Measurements from ENCODE around the gene TBX18.

TBX18 gene

DNA sequence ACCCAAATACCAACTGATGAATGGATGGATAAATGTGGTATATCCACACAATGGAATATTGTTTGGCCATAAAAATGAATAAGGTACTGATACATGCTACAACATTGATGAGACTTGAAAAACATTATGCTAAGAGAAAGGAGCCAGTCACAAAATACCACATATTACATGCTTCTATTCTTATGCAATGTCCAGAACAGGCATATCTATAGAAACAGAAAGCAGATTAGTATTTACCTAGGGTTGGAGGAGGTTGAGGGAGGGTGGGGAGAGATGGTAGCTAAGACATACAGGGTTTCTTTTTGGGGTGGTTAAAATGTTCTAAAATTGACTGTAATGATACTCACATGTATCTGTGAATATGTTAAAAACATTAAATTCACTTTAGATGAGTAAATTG, 24.8 kb upstream of the TBX18 start:
- Histone ChIP-seq H3K4me1 (ENCODE audit: control insufficient read depth in 1 of 2, insufficient read depth in 2 of 2, low read length in 2 of 2) (no peaks in the 10 kb centered on the region), H3K27me3 (ENCODE audit: low read depth, low read length) (no peaks in the 10 kb centered on the region), H3K36me3 (ENCODE audit: control insufficient read depth in 1 of 2, insufficient read depth in 2 of 2, low read length in 2 of 2) (no peaks in the 10 kb centered on the region), H3K27ac (ENCODE audit: low read length) (no peak overlapping the region), H3K4me3 (ENCODE audit: low read depth in 1 of 2, low read length in 2 of 2) (no peak overlapping the region), H3K9me3 (ENCODE audit: control insufficient read depth in 1 of 2, low read length in 2 of 2) (peaks cover 0 to 4% of the 10 kb centered on the region in 2 donors)

DNA sequence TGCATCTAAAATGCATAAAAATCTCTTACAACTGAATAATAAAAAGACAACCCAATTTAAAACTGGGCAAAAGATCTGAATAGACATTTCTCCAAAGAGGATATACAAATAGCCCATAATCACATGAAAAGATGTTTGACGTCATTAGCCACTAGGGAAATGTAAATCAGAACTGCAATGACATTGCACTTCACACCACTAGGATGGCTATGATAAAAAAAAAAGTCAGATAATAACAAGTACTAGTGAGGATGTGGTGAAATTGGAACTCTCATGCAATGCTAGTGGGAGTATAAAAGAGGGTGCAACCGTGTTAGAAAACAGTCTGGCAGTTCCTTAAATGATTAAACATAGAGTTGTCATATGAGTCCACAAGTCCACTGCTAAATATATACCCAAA, 24.3 kb upstream of the TBX18 start:
- Histone ChIP-seq H3K27ac (ENCODE audit: low read length) (no peak overlapping the region), H3K9me3 (ENCODE audit: control insufficient read depth in 1 of 2, low read length in 2 of 2) (peaks cover 0 to 4% of the 10 kb centered on the region in 2 donors), H3K4me3 (ENCODE audit: low read depth in 1 of 2, low read length in 2 of 2) (no peak overlapping the region)

DNA sequence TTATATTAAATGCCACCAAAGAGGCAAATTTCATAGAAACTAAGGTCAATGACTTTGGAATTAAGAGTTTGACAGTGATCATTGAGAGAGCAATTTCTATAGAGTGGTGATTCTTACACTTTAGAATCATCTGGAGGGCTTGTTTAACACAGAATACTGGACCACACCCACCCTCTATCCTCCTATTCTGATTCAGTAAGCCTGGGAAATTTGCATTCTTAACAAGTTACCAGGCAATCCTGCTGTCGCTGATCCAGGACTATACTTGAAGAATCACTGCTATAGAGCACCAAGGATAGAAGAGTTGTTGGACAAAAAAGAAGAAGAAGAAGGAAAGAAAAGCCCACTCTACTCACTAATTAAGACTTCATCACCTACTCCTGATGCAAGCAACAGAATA, 21.3 kb upstream of the TBX18 start:
- Histone ChIP-seq H3K9me3 (ENCODE audit: control insufficient read depth in 1 of 2, low read length in 2 of 2) (peaks cover 0 to 4% of the 10 kb centered on the region in 2 donors), H3K4me1 (ENCODE audit: control insufficient read depth in 1 of 2, insufficient read depth in 2 of 2, low read length in 2 of 2) (no peaks in the 10 kb centered on the region), H3K27me3 (ENCODE audit: low read depth, low read length) (no peaks in the 10 kb centered on the region), H3K4me3 (ENCODE audit: low read depth in 1 of 2, low read length in 2 of 2) (no peak overlapping the region), H3K36me3 (ENCODE audit: control insufficient read depth in 1 of 2, insufficient read depth in 2 of 2, low read length in 2 of 2) (no peaks in the 10 kb centered on the region), H3K27ac (ENCODE audit: low read length) (no peak overlapping the region)

More for the DNA sequence above, 24.3 kb upstream of the TBX18 start:
- H3K27me3 ChIP-seq (ENCODE audit: low read depth, low read length): no peaks in the 10 kb centered on the region
- H3K36me3 ChIP-seq (ENCODE audit: control insufficient read depth in 1 of 2, insufficient read depth in 2 of 2, low read length in 2 of 2): no peaks in the 10 kb centered on the region
- H3K4me1 ChIP-seq (ENCODE audit: control insufficient read depth in 1 of 2, insufficient read depth in 2 of 2, low read length in 2 of 2): no peaks in the 10 kb centered on the region

DNA sequence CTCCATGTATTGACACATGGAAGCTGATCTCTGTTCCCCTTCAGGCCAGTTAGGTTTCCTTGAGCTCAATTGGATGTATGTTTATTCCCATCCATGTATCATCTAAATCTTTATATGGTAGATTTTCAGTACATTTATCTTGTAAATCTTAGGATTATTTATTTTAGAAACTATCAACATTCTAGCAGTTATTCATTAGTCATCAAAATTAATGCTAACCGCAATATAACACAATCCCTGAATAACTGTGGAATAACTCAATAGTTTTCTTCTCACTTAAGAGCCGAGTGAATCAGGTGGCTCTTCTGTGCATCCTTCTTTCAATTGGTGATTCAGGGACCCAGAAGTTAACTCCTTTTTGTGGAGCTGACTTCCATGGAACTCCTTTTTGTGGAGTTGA, 15.5 kb upstream of the TBX18 start:
- H3K4me1 ChIP-seq (ENCODE audit: control insufficient read depth in 1 of 2, insufficient read depth in 2 of 2, low read length in 2 of 2): peaks cover 0 to under 1% of the 10 kb centered on the region in 2 donors
- H3K4me3 ChIP-seq (ENCODE audit: low read depth in 1 of 2, low read length in 2 of 2): no peak overlapping the region
- no peaks in the 10 kb centered on the region for H3K36me3 ChIP-seq (ENCODE audit: control insufficient read depth in 1 of 2, insufficient read depth in 2 of 2, low read length in 2 of 2)
- peaks cover 16% of the 10 kb centered on the region for H3K27me3 ChIP-seq (ENCODE audit: low read depth, low read length)
- H3K27ac ChIP-seq (ENCODE audit: low read length): no peak overlapping the region
- H3K9me3 ChIP-seq (ENCODE audit: control insufficient read depth in 1 of 2, low read length in 2 of 2): no peaks in the 10 kb centered on the region

DNA sequence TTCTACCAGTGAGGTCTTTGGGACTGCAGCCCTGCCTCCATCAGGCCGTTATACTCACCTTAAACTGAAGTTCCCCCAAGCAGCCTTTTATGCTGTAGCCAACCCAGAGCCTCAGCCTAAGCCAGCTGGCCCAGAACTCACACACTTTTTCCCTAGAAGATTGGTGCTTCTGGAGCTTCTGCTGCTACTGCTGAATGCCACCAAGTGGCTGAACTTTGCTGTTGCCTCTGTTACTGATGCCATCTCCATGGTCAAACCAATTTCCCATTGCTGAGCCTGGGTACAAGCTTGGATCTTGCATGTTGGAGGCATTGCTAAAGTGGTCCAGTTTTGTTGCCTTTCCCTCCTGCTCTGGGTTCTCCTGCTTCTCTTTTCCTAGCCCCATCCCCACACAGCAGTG, 15.0 kb upstream of the TBX18 start:
- H3K27ac ChIP-seq (ENCODE audit: low read length): no peak overlapping the region
- no peak overlapping the region for H3K4me3 ChIP-seq (ENCODE audit: low read depth in 1 of 2, low read length in 2 of 2)
- H3K27me3 ChIP-seq (ENCODE audit: low read depth, low read length): peaks cover 20% of the 10 kb centered on the region
- H3K4me1 ChIP-seq (ENCODE audit: control insufficient read depth in 1 of 2, insufficient read depth in 2 of 2, low read length in 2 of 2): peaks cover 0 to 6% of the 10 kb centered on the region in 2 donors
- no peaks in the 10 kb centered on the region for H3K9me3 ChIP-seq (ENCODE audit: control insufficient read depth in 1 of 2, low read length in 2 of 2)
- no peaks in the 10 kb centered on the region for H3K36me3 ChIP-seq (ENCODE audit: control insufficient read depth in 1 of 2, insufficient read depth in 2 of 2, low read length in 2 of 2)

DNA sequence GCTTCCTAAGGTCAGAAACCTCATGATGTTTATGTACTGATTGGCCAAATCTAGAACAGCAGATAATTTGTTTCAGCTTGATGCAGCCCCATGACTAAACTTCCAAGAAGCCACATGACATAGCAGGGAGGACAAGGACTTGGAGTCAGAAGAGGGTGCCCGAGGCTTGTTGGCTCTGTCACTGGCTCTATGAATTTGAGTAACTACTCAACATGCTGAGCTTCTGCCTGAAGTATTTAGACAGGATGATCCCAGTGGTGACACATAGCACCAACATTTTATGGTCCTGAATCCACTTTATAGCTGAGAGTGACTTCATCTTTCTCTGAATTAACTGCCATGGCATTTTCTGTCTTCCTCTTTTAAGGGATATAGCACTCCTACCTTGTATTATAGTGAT, 13.5 kb upstream of the TBX18 start:
- H3K4me3 ChIP-seq (ENCODE audit: low read depth in 1 of 2, low read length in 2 of 2): no peak overlapping the region
- no peaks in the 10 kb centered on the region for H3K36me3 ChIP-seq (ENCODE audit: control insufficient read depth in 1 of 2, insufficient read depth in 2 of 2, low read length in 2 of 2)
- no peaks in the 10 kb centered on the region for H3K9me3 ChIP-seq (ENCODE audit: control insufficient read depth in 1 of 2, low read length in 2 of 2)
- H3K27ac ChIP-seq (ENCODE audit: low read length): no peak overlapping the region
- peaks cover 35% of the 10 kb centered on the region for H3K27me3 ChIP-seq (ENCODE audit: low read depth, low read length)
- peaks cover 0 to 20% of the 10 kb centered on the region in 2 donors for H3K4me1 ChIP-seq (ENCODE audit: control insufficient read depth in 1 of 2, insufficient read depth in 2 of 2, low read length in 2 of 2)

DNA sequence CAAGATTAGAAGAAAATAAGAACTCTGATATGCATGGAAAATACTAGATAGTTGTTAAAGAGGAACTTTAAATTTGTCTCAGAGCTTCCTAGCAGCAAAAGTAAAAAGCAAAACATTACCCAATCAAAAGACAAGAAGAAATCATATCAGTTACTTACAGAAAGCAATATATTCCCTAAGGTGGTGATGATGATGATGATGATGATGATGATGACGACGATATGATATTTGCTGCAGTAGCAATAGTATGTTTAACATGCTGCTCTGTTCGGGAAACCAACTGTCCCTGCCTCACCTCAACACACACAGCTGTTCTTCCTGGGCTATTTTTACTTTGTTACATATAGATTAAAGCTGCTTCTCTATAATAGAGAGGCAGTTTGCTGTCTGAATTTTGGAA, 12.0 kb upstream of the TBX18 start:
- H3K9me3 ChIP-seq (ENCODE audit: control insufficient read depth in 1 of 2, low read length in 2 of 2): peaks cover 0 to 4% of the 10 kb centered on the region in 2 donors
- peaks cover 47% of the 10 kb centered on the region for H3K27me3 ChIP-seq (ENCODE audit: low read depth, low read length)
- H3K27ac ChIP-seq (ENCODE audit: low read length): no peak overlapping the region
- no peaks in the 10 kb centered on the region for H3K36me3 ChIP-seq (ENCODE audit: control insufficient read depth in 1 of 2, insufficient read depth in 2 of 2, low read length in 2 of 2)
- H3K4me1 ChIP-seq (ENCODE audit: control insufficient read depth in 1 of 2, insufficient read depth in 2 of 2, low read length in 2 of 2): peaks cover 0 to 20% of the 10 kb centered on the region in 2 donors
- H3K4me3 ChIP-seq (ENCODE audit: low read depth in 1 of 2, low read length in 2 of 2): no peak overlapping the region

DNA sequence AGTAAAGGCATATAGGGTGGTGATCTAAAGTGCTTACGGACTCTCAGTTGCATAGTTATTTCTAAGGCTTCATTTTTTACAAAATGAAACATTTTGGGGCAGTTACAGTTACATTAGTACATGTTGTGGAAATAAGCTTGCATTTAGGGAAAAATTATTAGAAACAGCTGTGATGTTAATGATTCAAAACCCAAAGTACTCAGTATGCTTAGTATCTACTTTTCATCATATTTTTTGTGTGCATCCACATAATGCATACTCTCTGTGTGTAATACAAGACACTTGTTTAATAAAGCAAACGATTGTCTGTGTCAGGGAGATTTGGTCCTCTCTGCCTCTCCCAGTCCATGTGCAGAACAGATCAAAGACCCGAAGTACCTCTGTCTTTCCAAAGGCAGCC, 11.4 kb upstream of the TBX18 start:
- Histone ChIP-seq H3K36me3 (ENCODE audit: control insufficient read depth in 1 of 2, insufficient read depth in 2 of 2, low read length in 2 of 2) (no peaks in the 10 kb centered on the region), H3K4me3 (ENCODE audit: low read depth in 1 of 2, low read length in 2 of 2) (no peak overlapping the region), H3K27me3 (ENCODE audit: low read depth, low read length) (peaks cover 51% of the 10 kb centered on the region), H3K9me3 (ENCODE audit: control insufficient read depth in 1 of 2, low read length in 2 of 2) (peaks cover 0 to 4% of the 10 kb centered on the region in 2 donors), H3K27ac (ENCODE audit: low read length) (no peak overlapping the region), H3K4me1 (ENCODE audit: control insufficient read depth in 1 of 2, insufficient read depth in 2 of 2, low read length in 2 of 2) (peaks cover 0 to 20% of the 10 kb centered on the region in 2 donors)

DNA sequence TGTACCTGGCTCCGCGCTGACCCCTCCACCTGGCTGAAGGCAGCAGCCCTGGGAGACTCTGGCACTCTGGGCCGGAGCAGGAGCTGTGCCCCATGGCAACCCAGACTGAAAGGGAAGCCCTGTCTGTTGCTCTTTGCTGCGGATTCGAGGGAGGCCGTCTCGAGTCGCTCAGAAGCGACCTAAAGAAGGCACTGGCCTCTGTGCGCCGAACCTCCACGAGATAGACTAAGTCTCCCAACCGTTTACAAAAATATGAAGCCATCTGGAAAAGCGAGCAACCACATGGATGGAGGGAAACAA, 10.5 kb upstream of the TBX18 start:
- peak overlapping the region in 1 of 2 donors; percentile 64 for H3K4me3 ChIP-seq (ENCODE audit: low read depth in 1 of 2, low read length in 2 of 2)
- no peak overlapping the region for H3K27ac ChIP-seq (ENCODE audit: low read length)
- peaks cover 0 to 20% of the 10 kb centered on the region in 2 donors for H3K4me1 ChIP-seq (ENCODE audit: control insufficient read depth in 1 of 2, insufficient read depth in 2 of 2, low read length in 2 of 2)
- peaks cover 0 to 4% of the 10 kb centered on the region in 2 donors for H3K9me3 ChIP-seq (ENCODE audit: control insufficient read depth in 1 of 2, low read length in 2 of 2)
- H3K36me3 ChIP-seq (ENCODE audit: control insufficient read depth in 1 of 2, insufficient read depth in 2 of 2, low read length in 2 of 2): no peaks in the 10 kb centered on the region
- peaks cover 60% of the 10 kb centered on the region for H3K27me3 ChIP-seq (ENCODE audit: low read depth, low read length)

DNA sequence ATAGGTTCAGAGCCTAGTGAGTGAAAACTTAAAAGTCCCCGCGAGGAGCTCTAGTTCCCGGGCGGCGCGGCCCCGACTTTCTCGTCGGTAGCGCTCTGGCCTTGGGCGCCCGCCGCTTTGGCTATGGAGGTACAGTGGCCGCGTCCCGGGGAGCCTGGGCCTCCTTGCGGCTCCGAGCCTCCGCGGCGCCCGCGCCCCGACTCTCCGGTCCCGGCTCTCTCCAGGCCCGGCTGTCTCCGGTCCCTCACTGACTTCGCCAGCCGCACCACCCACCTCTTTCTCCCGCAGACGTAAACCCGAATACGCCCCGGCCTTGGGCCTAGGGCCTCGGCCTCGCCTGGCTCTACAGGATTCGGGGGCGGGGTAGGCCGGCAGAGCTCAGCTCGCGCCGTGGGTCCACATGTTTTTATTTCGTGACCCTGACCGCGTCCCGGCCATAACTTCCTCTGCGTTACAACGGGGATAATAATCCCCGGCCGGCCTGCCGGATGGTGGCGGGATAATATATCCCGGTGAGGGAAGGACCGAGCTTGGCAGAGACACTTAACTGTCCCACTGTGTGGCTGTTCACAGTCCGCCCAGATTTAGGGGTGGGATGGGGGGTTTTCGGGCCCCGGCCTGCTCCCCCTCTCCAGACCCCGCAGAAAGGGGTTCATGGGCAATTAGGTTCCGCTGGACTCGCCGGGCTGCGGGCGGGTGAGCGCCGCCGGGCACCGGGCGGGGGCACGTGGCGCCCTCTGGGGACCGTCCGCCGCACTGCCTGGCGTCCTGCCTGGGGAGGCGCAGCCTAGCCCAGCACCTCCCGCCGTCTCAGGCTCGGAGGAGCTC, 10.0 kb upstream of the TBX18 start:
- Histone ChIP-seq H3K4me3 (ENCODE audit: low read depth in 1 of 2, low read length in 2 of 2) (peak overlapping the region in 1 of 2 donors; percentile 64), H3K36me3 (ENCODE audit: control insufficient read depth in 1 of 2, insufficient read depth in 2 of 2, low read length in 2 of 2) (no peaks in the 10 kb centered on the region), H3K27ac (ENCODE audit: low read length) (no peak overlapping the region), H3K27me3 (ENCODE audit: low read depth, low read length) (peaks cover 64% of the 10 kb centered on the region), H3K9me3 (ENCODE audit: control insufficient read depth in 1 of 2, low read length in 2 of 2) (peaks cover 0 to 4% of the 10 kb centered on the region in 2 donors), H3K4me1 (ENCODE audit: control insufficient read depth in 1 of 2, insufficient read depth in 2 of 2, low read length in 2 of 2) (peaks cover 0 to 20% of the 10 kb centered on the region in 2 donors)

DNA sequence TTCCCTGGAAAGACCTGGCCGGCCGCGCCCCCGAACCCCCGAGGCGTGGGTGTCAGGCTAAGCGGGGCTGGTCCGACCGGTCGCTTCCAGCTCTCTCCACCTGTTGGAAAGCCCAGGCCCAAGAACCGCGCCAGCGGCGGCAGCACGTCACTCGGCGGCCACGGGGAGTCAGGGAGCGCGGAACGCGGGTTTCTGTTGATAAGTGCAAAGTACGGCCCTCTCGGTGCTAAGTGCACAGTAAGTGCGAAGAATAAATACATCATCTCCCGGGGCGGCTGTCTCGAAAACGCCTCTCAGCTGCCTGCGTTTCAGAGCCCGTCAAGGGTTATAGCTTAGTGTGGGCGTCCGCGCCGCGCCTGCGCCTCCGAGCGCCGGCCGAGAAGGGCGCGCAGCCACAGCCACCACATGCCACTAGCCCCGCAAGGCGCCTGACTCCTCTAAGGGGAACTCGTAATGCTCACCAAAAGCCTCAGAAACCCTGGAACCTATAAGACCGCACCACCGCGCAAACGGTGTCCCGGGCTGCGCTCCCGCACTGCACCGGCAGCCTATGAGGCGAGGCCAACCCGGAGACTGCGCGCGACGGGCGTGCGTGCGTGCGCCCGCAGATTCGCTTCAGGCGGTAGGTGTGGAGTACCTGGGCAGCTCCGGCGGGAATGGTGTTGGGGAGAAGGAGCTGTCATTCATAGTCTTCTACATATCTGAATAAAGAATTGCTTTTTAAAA, 9.2 kb upstream of the TBX18 start:
- Histone ChIP-seq H3K4me1 (ENCODE audit: control insufficient read depth in 1 of 2, insufficient read depth in 2 of 2, low read length in 2 of 2) (peaks cover 0 to 20% of the 10 kb centered on the region in 2 donors), H3K27ac (ENCODE audit: low read length) (no peak overlapping the region), H3K9me3 (ENCODE audit: control insufficient read depth in 1 of 2, low read length in 2 of 2) (peaks cover 0 to 4% of the 10 kb centered on the region in 2 donors), H3K27me3 (ENCODE audit: low read depth, low read length) (peaks cover 71% of the 10 kb centered on the region), H3K4me3 (ENCODE audit: low read depth in 1 of 2, low read length in 2 of 2) (peak overlapping the region in 1 of 2 donors; percentile 64), H3K36me3 (ENCODE audit: control insufficient read depth in 1 of 2, insufficient read depth in 2 of 2, low read length in 2 of 2) (no peaks in the 10 kb centered on the region)
